Activated CD4-positive, alpha-beta T cell treated with anti-CD3 and anti-CD28 coated beads, Interleukin-2, amount 50 U/mL, for 4 hours (primary cell): ENCODE measurements around the gene DDX6.
"Not testable (repeated sequence)": the region's sequence is repeated elsewhere in the genome, so short reads cannot be mapped to it uniquely, and the experiment has no call there.

ENCODE experiments used
- DNase-seq, 2 experiments: peaks; one replicate each; pipeline ENCODE4 v3.0.0-alpha.2; 2020

Gene DDX6

GRCh38 chr11:118791111-118791960 lies at the start of gene DDX6:
TSS of gene DDX6 (minus strand) at chr11:118791164. CDS start at chr11:118786251, 4,913 bp downstream.
- peak; percentile 88 to 89 for DNase-seq

GRCh38 chr11:118838905-118839553 lies 48.1 kb upstream of the DDX6 start:
- DNase-seq, result no peak

GRCh38 chr11:118837868-118838267 lies 46.9 kb upstream of the DDX6 start:
- DNase-seq, result no peak

GRCh38 chr11:118834427-118835028 lies 43.6 kb upstream of the DDX6 start:
- no peak for DNase-seq

- DNase-seq, result no peak
Measured at GRCh38 chr11:118827118-118827517, 36.2 kb upstream of the DDX6 start.

GRCh38 chr11:118822936-118823510 lies 32.1 kb upstream of the DDX6 start:
- not testable (repeated sequence) for DNase-seq

GRCh38 chr11:118820412-118821357 lies 29.7 kb upstream of the DDX6 start:
- no peak for DNase-seq

- DNase-seq, result not testable (repeated sequence)
Measured at GRCh38 chr11:118820025-118820379, 29.0 kb upstream of the DDX6 start.

- DNase-seq, result no peak
Measured at GRCh38 chr11:118819334-118820024, 28.5 kb upstream of the DDX6 start.

- no peak for DNase-seq
Measured at GRCh38 chr11:118818130-118818529, 27.2 kb upstream of the DDX6 start.

GRCh38 chr11:118813551-118813950 lies 22.6 kb upstream of the DDX6 start:
- DNase-seq, result no peak

- DNase-seq, result no peak
Measured at GRCh38 chr11:118812485-118812884, 21.5 kb upstream of the DDX6 start.

- no peak for DNase-seq
Measured at GRCh38 chr11:118807800-118808778, 17.1 kb upstream of the DDX6 start.

- DNase-seq, result no peak
Measured at GRCh38 chr11:118806400-118806799, 15.4 kb upstream of the DDX6 start.

- DNase-seq, result no peak
Measured at GRCh38 chr11:118804094-118804493, 13.1 kb upstream of the DDX6 start.

- no peak for DNase-seq
Measured at GRCh38 chr11:118799372-118799771, 8.4 kb upstream of the DDX6 start.

GRCh38 chr11:118797510-118797909 lies 6.5 kb upstream of the DDX6 start:
- no peak for DNase-seq

GRCh38 chr11:118792570-118793124 lies 1.7 kb upstream of the DDX6 start:
- DNase-seq, result peak; percentile 53 to 61

GRCh38 chr11:118791961-118792569 lies 1.1 kb upstream of the DDX6 start:
- peak; percentile 24 to 30 for DNase-seq
